ENCODE data around the gene GPR101. TPM values are rescaled to one million over a fixed set of nuclear protein-coding genes. Genes with fewer than 3 reads are reported as not detected.

Gene GPR101
- polyA plus RNA-seq (2013, experiment 1 of 2; ENCODE audit: insufficient read length): not detected
- not detected for polyA plus RNA-seq (2013, experiment 2 of 2; ENCODE audit: insufficient read length)

GRCh38 chrX:137033774-137034507, at the start of gene GPR101:
Gene GPR101, minus strand, starts transcription at chrX:137033995. Its CDS starts 2,321 bp downstream, at chrX:137031674.
- no peak for DNase-seq

DNA sequence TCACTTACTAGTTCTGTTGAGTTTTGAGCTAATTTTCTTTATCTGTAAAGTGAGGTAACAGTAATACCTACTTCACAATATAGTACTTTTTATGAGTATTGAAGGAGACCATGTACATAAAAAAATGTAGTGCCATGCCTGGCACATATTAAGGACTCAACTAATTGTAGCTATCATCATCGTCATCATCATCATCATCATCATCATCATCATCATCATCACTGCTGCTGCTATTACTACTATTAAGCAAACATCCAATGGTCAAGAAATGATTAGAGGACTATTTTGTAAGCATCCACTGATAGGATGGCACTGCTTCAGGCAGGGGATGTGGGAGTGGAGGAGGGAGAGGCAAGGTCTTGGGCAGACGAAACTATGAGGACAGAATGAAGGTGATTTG, 47.4 kb upstream of the GPR101 start:
- no peak for DNase-seq

GRCh38 chrX:137072396-137072795, 38.6 kb upstream of the GPR101 start:
- DNase-seq: no peak

DNA sequence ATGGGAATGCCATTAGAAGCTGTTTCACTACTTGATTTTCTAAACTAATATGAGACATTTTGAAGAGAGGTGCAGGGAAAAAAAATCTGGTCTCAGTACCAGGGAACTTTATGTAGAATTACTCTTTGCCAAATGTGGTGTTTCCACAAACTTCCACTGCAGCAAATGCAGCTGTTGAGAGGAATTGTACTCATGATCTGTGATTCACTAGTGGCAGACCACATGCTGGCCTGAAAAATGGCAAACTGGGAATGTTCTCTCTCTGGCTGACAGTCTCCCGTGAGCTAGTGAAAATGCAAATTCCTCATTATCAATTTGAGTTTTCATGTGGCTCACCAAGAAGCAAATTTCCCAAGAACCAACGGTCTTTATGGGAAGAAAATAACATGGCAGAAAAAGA, 37.8 kb upstream of the GPR101 start:
- DNase-seq: no peak

- no peak for DNase-seq
These were observed 33.4 kb upstream of the GPR101 start for GRCh38 chrX:137067147-137067546.

DNA sequence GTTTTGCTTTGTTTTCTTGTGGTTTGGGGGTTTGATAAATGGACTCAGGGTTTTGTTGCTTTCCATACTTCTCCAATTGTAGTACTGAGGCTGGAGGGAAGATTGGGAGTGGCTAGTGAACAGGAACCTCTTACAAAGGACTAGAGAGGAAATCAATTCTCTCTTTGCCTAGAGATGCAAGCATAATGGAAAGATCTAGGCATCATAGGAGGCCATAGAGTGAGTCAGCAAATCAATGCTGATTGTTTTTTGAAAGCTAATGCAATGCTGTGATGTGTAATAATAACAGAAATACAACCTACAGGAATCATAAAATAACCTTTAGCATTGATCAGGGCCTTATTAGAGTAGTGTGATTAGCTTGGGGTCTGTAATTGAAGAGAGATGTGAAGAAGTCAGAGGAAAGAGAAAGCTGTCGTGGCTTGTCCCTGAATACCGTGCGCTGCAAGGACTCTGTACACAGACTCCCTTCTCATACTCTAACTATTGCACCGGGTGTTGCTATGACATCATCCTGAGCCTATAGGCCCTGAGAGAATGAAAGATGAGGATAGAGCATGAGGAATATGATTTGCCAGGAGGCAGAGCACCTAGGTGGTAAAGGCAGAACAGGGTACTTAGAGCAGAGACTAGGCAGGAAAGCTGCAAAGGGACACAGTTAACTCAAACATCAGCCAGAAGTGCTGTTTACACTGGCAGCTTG, 29.3 kb upstream of the GPR101 start:
- DNase-seq: no peak

DNA sequence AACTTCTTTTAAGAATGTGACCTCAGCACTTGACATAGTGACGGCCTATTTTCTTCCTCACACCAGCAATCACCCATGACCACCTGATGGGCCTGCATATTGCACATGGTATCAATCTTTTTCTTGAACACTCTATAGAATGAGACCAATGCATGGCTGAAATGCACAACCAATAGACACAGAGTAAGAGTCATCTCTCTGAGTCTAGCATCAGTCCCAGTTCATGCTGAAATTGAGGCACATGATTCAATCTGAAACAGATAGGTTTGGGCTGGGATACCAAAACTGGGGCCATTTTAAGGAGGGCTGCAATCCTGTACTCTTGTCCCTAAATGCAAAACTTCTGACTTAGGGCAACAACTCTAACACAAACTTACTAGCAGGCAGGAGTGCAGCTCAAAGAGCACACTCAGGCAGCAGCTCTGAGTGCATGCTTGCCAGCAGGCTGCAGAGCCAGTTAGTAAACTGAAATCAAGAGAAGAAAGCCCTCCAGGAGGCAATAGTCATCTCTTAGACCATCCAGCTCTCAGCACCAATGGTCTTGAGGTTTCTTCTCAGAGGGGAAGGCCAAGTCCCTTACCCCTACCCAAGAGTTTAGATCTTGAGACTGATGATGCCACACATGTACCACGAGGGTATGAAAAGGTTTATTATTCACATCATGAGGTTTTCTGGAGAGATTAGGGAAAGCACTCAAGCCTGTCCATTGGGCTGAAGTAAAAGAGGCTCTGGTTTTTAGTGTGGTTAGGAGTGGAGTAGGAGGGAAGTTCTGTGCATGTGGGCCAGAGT, 24.7 kb upstream of the GPR101 start:
- DNase-seq: no peak

- no peak for DNase-seq
These were observed 18.9 kb upstream of the GPR101 start for GRCh38 chrX:137052643-137053235.

DNA sequence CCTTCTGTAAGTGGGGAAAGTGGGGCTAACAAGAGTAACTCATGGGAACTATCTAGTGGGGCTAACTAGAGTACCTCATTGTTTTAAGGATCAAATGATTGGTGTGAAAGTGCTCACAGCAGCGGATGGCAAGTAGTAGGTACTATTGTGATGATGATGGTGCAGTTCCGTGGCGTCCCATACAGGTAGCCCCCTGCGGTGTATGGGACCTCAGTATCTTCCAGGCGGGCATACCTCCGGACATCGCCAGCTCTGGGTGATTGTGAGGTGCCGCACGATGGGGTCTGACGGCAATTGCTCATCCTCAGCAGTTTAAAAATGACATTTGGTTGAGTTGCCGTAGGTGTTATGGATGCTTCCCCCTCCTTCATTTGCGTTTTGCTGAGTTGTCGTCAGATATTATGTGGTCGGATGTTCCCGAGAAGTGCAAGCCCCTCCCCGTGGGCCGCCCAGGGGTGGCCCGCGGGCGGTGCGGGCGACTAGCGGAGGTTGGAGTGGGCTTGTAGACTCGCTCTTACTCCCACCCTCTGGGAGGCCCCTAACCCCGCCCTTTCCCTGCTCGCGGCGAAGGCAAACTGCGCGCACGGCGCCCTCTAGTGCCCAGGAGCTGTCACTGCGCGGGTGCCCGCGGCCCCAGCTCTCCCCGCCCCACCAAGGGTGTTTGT, 18.3 kb upstream of the GPR101 start:
- peak; percentile 51 for DNase-seq

DNA sequence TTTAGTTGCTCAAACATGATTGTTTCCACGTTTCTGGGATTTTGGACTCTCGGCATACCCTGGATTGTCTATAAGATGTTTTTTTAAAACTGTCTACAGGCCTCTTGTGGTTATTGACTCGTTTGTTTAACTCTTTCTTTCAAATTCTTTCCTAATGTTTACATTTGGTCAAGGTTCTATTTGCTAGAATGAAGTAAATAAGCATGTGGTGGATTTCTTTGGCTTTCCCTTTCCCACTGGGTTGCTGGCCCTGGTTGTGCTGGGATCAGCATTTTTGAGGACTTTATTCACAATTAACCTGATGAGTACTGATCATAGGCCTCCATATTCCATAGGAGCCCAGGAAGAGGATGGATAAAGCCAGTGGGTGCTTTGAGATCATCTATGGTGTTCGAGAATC, 11.1 kb upstream of the GPR101 start:
- no peak for DNase-seq

- DNase-seq: no peak
These were observed 9.9 kb upstream of the GPR101 start for GRCh38 chrX:137043736-137044135.

DNA sequence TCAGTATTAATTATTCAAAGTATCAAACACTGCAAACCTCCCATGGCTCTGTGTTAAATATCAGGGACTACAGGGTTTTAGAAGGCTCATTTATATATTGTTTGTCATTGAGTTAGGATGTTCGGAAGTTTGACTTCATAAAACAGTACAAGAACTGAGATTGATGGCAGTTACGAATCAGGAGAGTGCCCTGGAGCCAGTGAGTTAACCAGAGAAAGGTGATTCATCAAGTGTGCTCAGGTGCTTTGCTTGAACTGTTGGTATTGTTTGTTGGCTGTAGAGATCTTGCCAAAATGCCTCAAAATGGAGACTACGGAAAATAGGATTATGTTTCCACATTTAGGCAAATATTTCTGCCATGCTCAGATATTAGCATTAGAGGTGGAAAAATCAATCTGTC, 7.5 kb upstream of the GPR101 start:
- DNase-seq: no peak

GRCh38 chrX:137040113-137040794, 6.5 kb upstream of the GPR101 start:
- no peak for DNase-seq

GRCh38 chrX:137034508-137034872, 695 bp upstream of the GPR101 start:
- no peak for DNase-seq

- DNase-seq: no peak
These were observed 688 bp downstream of the GPR101 start for GRCh38 chrX:137032841-137033773.

DNA sequence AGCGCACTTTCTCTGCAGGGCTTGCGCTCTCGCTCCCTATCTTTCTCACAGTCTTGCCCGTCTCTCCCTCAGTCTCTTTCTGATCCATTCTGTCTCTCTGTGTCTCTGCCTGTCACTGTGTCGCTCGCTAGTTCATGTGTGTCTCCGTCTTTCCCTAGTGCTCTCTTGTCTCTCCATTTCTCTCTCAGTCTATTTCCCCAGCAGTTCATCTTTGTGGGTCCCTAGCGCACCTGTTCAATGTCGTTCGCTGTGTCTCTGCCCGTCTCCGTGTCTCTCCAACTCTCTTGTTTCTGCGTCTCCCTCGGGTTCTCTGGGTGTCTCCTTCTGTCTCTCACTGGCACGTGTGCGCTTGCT, 1.5 kb downstream of the GPR101 start:
- DNase-seq: no peak

- peak; percentile 53 for DNase-seq
These were observed 2.1 kb downstream of the GPR101 start for GRCh38 chrX:137031517-137032340.

- DNase-seq: no peak
These were observed 2.8 kb downstream of the GPR101 start for GRCh38 chrX:137031039-137031438.

DNA sequence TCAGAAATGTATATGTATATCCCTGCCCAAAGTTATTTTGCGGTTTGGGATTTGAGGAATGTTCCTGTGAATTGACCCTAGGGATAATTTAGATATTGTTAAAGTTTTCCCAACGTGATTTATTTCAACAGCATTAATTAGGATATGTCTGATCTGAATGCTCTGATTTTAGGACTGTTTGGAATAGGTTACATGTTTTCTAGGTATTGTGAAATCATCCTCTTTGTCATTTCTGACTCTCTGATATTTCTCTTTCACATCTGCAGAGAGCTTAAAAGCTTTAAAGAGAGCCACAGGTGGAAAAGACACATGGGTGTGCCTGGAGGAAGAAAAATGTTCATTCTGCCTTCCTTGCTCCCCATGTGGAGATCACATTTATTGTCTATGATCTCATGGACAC, 5.1 kb downstream of the GPR101 start:
- DNase-seq: no peak

GRCh38 chrX:137025930-137026329, 7.9 kb downstream of the GPR101 start:
- no peak for DNase-seq
